ENCODE measurements around the gene PRCC. TPM values are rescaled to one million over a fixed set of nuclear protein-coding genes. Genes with fewer than 3 reads are reported as not detected.

Gene PRCC
- total RNA-seq, 4 donors from 2014 or later = 34.8 to 57.9 (median 43.6) TPM

DNA sequence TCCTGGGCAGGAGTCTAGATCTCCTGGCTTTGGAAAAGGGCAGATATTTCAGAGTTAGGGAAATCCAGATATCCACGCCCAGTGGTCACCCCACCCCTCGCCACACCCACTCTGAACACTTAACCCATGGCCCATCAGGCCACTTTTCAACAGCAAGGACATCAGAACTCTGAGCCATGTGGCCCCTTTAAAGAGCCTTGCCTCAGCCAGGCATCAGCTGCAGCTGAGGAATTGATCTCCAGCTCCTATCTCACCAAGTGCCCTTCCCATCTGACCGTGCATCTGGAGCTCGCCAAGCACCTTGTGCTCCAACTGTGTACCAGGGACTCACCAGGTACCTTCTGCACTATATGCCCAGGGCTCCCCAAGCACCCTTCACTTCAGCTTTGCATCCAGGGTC, 69.6 kb downstream of the PRCC start:
- 78 to 87% methylated on average over 4 of the region's 4 CpGs for WGBS, 2 donors
- TF ChIP-seq POLR2A (IDR thresholded peaks at IDR 0.05) = no peak
- TF ChIP-seq, protein P1, sequence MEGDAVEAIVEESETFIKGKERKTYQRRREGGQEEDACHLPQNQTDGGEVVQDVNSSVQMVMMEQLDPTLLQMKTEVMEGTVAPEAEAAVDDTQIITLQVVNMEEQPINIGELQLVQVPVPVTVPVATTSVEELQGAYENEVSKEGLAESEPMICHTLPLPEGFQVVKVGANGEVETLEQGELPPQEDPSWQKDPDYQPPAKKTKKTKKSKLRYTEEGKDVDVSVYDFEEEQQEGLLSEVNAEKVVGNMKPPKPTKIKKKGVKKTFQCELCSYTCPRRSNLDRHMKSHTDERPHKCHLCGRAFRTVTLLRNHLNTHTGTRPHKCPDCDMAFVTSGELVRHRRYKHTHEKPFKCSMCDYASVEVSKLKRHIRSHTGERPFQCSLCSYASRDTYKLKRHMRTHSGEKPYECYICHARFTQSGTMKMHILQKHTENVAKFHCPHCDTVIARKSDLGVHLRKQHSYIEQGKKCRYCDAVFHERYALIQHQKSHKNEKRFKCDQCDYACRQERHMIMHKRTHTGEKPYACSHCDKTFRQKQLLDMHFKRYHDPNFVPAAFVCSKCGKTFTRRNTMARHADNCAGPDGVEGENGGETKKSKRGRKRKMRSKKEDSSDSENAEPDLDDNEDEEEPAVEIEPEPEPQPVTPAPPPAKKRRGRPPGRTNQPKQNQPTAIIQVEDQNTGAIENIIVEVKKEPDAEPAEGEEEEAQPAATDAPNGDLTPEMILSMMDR (IDR thresholded peaks at IDR 0.05) = no peak
- no peaks in the 10 kb centered on the region for H3K27me3 ChIP-seq

DNA sequence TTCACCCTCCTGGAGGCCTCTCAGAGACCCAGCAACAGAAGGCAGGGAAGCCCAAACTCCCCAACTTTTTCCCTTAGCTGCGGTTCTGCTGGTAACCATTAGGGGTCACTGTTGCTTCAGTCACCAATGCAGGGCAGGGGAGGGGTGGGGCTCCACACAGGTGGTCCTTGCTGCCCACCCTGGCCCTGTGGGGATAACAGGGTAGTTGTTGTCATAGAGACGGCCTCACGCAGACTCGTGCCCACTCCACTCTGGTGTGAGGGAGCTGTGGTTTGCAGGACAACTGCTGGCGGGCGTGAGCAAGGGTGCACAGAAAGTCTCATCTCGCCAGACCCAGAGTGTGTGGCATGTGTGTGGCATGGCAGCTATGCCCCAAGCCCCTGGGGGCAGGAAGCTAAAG, 71.6 kb downstream of the PRCC start:
- Histone ChIP-seq H3K27ac (no peak overlapping the region), H3K4me3 (replicated peaks in 1 of 3) (no peak overlapping the region), H3K4me1 (no peaks in the 10 kb centered on the region), H3K36me3 (no peaks in the 10 kb centered on the region), H3K9me3 (no peaks in the 10 kb centered on the region), H3K27me3 (no peaks in the 10 kb centered on the region)
- intact Hi-C loops (cut with DNase I) = loop anchor here (5.0 kb wide), 1 partner anchor 88 kb away; no protein-coding TSS in a partner anchor
- WGBS, 2 donors = 50 to 55% methylated on average over 3 to 4 of the region's 7 CpGs
- no peak for DNase-seq
- TF ChIP-seq POLR2A (IDR thresholded peaks at IDR 0.05) = no peak
- TF ChIP-seq, protein P1 (IDR thresholded peaks at IDR 0.05) = peak; percentile 61 to 95 (median 70)

More for the DNA sequence above, 69.6 kb downstream of the PRCC start:
- H3K36me3 ChIP-seq = no peaks in the 10 kb centered on the region
- no peak for DNase-seq
- no peaks in the 10 kb centered on the region for H3K9me3 ChIP-seq
- H3K4me1 ChIP-seq = no peaks in the 10 kb centered on the region
- intact Hi-C loops (cut with DNase I) = loop anchor here (5.0 kb wide), 1 partner anchor 90 kb away; no protein-coding TSS in a partner anchor
- H3K27ac ChIP-seq = no peak overlapping the region
- H3K4me3 ChIP-seq (replicated peaks in 1 of 3) = no peak overlapping the region

DNA sequence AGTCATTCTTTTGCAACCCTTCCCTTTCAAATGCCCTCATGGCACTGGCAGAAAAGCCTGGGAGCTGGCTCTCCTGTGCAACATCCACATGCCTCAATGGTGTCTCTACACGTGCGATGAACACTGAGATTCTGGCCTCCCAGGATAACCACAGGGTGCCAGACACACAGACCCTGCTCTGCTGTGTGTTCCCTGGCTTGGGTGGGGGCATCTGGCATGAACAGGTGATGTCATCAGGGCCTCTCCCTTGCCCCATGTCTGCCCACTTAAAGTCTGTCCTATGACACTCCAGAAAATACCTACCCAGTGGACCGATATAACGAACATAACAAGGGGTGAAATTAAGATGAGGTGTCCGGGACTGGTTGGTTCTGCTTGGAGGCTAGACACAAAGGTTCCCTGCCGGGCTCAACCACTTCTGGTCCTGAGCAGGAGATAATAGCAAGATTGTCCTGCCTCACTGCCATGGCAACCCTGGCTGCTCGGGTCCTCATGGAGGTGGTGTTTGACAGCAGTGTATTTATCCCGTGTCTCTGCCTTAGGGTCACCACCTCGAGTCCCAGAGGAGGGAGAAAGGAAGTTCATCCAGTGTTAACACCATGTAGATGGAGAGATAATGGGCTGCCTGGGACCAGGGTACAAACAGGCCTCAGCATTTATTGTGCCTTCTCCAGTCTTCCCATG, 72.2 kb downstream of the PRCC start:
- DNase-seq = no peak
- no peaks in the 10 kb centered on the region for H3K36me3 ChIP-seq
- no peak overlapping the region for H3K27ac ChIP-seq
- no peaks in the 10 kb centered on the region for H3K4me1 ChIP-seq
- WGBS, 2 donors = 31 to 39% methylated on average over 9 of the region's 9 CpGs
- H3K4me3 ChIP-seq (replicated peaks in 1 of 3) = no peak overlapping the region
- intact Hi-C loops (cut with DNase I) = loop anchor here (5.0 kb wide), 1 partner anchor 88 kb away; no protein-coding TSS in a partner anchor
- TF ChIP-seq POLR2A (IDR thresholded peaks at IDR 0.05) = no peak
- TF ChIP-seq, protein P1 (IDR thresholded peaks at IDR 0.05) = no peak
- peaks cover under 1% of the 10 kb centered on the region for H3K27me3 ChIP-seq
- no peaks in the 10 kb centered on the region for H3K9me3 ChIP-seq

DNA sequence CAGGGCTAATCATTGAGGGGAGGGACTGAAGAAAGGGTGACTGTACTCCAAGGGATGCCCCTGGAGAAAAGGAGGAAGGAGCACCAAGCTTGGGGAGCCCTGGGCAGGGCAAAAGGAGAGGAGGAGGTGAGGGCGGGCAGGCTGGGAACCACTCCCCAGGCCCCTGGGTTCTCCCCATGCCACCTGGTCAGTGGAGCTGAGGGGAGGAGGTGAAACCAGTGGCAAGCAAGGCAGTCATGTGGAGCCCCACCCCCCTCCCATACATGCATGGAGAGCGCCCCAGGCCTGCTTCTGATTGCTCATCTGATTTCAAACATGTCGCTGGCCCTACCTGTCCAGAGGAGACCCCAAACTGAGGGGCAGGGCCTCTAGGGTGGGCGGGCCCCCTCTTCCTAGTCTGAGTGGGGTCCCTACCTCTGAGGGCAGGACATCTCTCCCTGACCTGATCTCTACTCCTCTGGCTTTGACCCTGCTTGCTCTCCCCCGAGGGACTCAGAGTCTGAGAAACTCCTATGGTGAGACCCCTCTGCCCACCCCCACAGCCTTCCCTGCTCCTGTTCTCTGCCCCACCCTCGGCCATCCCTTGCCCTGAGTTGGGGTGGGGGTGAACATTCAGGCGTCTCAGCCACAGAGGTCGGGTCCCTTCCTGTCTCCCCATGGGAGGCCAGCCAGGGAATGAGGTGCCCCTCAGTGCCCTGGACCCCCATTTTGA, 73.0 kb downstream of the PRCC start:
- H3K36me3 ChIP-seq = no peaks in the 10 kb centered on the region
- intact Hi-C loops (cut with DNase I) = no loop called here
- H3K27ac ChIP-seq = no peak overlapping the region
- peaks cover 6 to 7% of the 10 kb centered on the region in 2 donors for H3K4me1 ChIP-seq
- no peak for DNase-seq
- TF ChIP-seq POLR2A (IDR thresholded peaks at IDR 0.05) = no peak
- TF ChIP-seq, protein P1 (IDR thresholded peaks at IDR 0.05) = no peak
- H3K9me3 ChIP-seq = no peaks in the 10 kb centered on the region
- H3K4me3 ChIP-seq (replicated peaks in 1 of 3) = no peak overlapping the region
- 59 to 62% methylated on average over 7 to 8 of the region's 8 CpGs for WGBS, 2 donors
- peaks cover 9% of the 10 kb centered on the region for H3K27me3 ChIP-seq

DNA sequence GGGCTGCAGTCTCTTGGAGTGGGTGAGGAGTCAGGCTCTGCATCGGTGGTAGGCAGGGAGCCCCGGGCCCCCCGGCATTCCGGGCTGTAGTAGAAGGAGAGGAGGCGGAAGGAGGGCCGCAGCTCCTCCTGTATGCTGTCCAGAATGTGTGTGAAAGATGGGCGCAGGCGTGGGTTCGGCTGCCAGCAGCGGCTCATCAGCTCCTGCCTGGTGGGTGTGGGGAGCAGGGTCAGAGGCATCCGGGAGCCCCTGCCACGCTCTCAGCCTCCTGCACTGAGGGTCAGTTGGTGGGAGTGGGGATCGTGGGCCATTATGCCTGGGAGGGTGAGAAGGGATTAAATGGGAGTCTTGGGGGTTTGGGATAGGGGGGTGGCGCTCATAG, 73.6 kb downstream of the PRCC start:
- intact Hi-C loops (cut with DNase I) = no loop called here

More for the DNA sequence above, 73.6 kb downstream of the PRCC start:
- Histone ChIP-seq H3K27me3 (peaks cover 14% of the 10 kb centered on the region), H3K4me3 (replicated peaks in 1 of 3) (no peak overlapping the region), H3K27ac (no peak overlapping the region), H3K4me1 (peaks cover 6 to 8% of the 10 kb centered on the region in 2 donors), H3K36me3 (no peaks in the 10 kb centered on the region), H3K9me3 (no peaks in the 10 kb centered on the region)
- 47 to 59% methylated on average over 7 to 14 of the region's 14 CpGs for WGBS, 2 donors
- TF ChIP-seq, protein P1 (IDR thresholded peaks at IDR 0.05) = no peak
- no peak for TF ChIP-seq POLR2A (IDR thresholded peaks at IDR 0.05)
- no peak for DNase-seq

Measured in thyroid gland (tissue), 4 donors.